CD8-positive, alpha-beta memory T cell (primary cell): ENCODE measurements around the gene DNAI2. TPM values are rescaled to one million over a fixed set of nuclear protein-coding genes. Genes with fewer than 3 reads are reported as not detected.

Experiments
- CTCF ChIA-PET: fragments of 350-600 bp; sonication (Branson Sonifier 250); formaldehyde crosslinking; loops from one replicate; lab custom pipeline; 2021; ENCODE audit warnings: antibody characterized with exemption; lab: Charles Lee
- POLR2A ChIA-PET: fragments of 350-600 bp; sonication (Branson Sonifier 250); formaldehyde crosslinking; loops from one replicate; lab custom pipeline; 2021; ENCODE audit warnings: antibody characterized with exemption; lab: Charles Lee
- DNase-seq, 5 donors: peaks; one replicate each; pipeline versions ENCODE4 v3.0.0 to v3.0.0-alpha.2; 2020 to 2022; ENCODE audit warnings: mixed read lengths in 1 of 5
- H3K27ac ChIP-seq: one replicate; pipeline ENCODE4 v1.7.0; 2013; ENCODE audit warnings: low read depth, mild to moderate bottlenecking, low read length, moderate library complexity
- H3K27me3 ChIP-seq: 2 replicates; pipeline ENCODE4 v1.7.0; 2013; ENCODE audit warnings: low read length, mild to moderate bottlenecking; ENCODE audit not compliant: insufficient read depth, poor library complexity, severe bottlenecking
- H3K36me3 ChIP-seq: 2 replicates; pipeline ENCODE4 v1.7.0; 2013; ENCODE audit warnings: mild to moderate bottlenecking, low read length, moderate library complexity; ENCODE audit not compliant: insufficient read depth
- H3K4me1 ChIP-seq: 2 replicates; pipeline ENCODE4 v1.7.0; 2013; ENCODE audit warnings: mild to moderate bottlenecking, low read length, moderate library complexity; ENCODE audit not compliant: insufficient read depth
- H3K4me3 ChIP-seq: 2 replicates; pipeline ENCODE4 v1.7.0; 2013; ENCODE audit warnings: mild to moderate bottlenecking, low read length
- H3K9me3 ChIP-seq: 2 replicates; pipeline ENCODE4 v1.7.0; 2013; ENCODE audit warnings: mild to moderate bottlenecking, low read length
- H3K27ac Mint-ChIP-seq, 8 donors: one replicate each; pipeline ENCODE4 v1.8.0; 2020 to 2021; ENCODE audit warnings: mixed read lengths in 8 of 8, mild to moderate bottlenecking in 6 of 8, inconsistent platforms in 3 of 8, moderate library complexity in 3 of 8
- H3K27me3 Mint-ChIP-seq, 2 donors: one replicate each; pipeline ENCODE4 v1.8.0; 2020 to 2021; ENCODE audit warnings: mixed read lengths in 2 of 2, mild to moderate bottlenecking in 1 of 2, moderate library complexity in 1 of 2
- H3K36me3 Mint-ChIP-seq, 3 donors: one replicate each; pipeline ENCODE4 v1.8.0; 2020 to 2021; ENCODE audit warnings: mixed read lengths in 3 of 3, inconsistent platforms in 1 of 3, mild to moderate bottlenecking in 1 of 3
- H3K4me1 Mint-ChIP-seq, 3 donors: one replicate each; pipeline ENCODE4 v1.8.0; 2020 to 2021; ENCODE audit warnings: mixed read lengths in 3 of 3, inconsistent platforms in 1 of 3, mild to moderate bottlenecking in 1 of 3
- H3K4me3 Mint-ChIP-seq, 7 donors: one replicate each; pipeline ENCODE4 v1.8.0; 2020 to 2021; ENCODE audit warnings: mixed read lengths in 7 of 7, mild to moderate bottlenecking in 6 of 7, moderate library complexity in 4 of 7, inconsistent platforms in 2 of 7
- H3K9me3 Mint-ChIP-seq, 5 donors: one replicate each; pipeline ENCODE4 v1.8.0; 2020 to 2022; ENCODE audit warnings: mixed read lengths in 5 of 5, mild to moderate bottlenecking in 3 of 5, moderate library complexity in 2 of 5, inconsistent platforms in 1 of 5
- polyA plus RNA-seq: library from polyadenylated mRNA; unstranded; fragments of 300-500 nt; fragmentation: Illumina TruSeq; gene quantifications from one replicate; pipeline ENCODE4 v1.2.3, GENCODE V29; 2021
- total RNA-seq, 2 experiments: library from RNA; stranded (reverse); gene quantifications; one replicate each; pipeline ENCODE4 v1.2.3, GENCODE V29; 2021

The DNAI2 gene
- total and polyA plus RNA-seq, 3 experiments from 2014 or later, result 0.35 to 0.60 (median 0.37) TPM

GRCh38 chr17:74297941-74298340 is 23.9 kb downstream of the DNAI2 start:
- peak overlapping the region in 2 of 8 donors; percentile 29 to 93 for H3K27ac Mint-ChIP-seq
- H3K4me3 Mint-ChIP-seq, result no peak overlapping the region
- H3K9me3 ChIP-seq, result no peaks in the 10 kb centered on the region
- DNase-seq, result no peak
- no peaks in the 10 kb centered on the region for H3K36me3 ChIP-seq
- peaks cover 19 to 22% (median 22%) of the 10 kb centered on the region in 3 donors for H3K4me1 Mint-ChIP-seq
- H3K4me3 ChIP-seq, result no peak overlapping the region
- POLR2A ChIA-PET, result interaction anchor here (0.6 to 2.2 kb wide), 2 partner anchors 11 to 95 kb away, joined by 5 to 6 read pairs; no protein-coding TSS in a partner anchor
- CTCF ChIA-PET, result interaction anchor here (1.7 to 8.0 kb wide), 5 partner anchors 14 to 94 kb away, joined by 4 to 42 read pairs (median 9); partner anchors contain the start of genes BTBD17 and RPL38
- H3K27me3 ChIP-seq, result no peaks in the 10 kb centered on the region
- H3K27me3 Mint-ChIP-seq, result no peaks in the 10 kb centered on the region
- no peaks in the 10 kb centered on the region for H3K36me3 Mint-ChIP-seq
- H3K9me3 Mint-ChIP-seq, result no peaks in the 10 kb centered on the region
- no peak overlapping the region for H3K27ac ChIP-seq
- H3K4me1 ChIP-seq, result peaks cover 5% of the 10 kb centered on the region

GRCh38 chr17:74298778-74299177 is 24.7 kb downstream of the DNAI2 start:
- Histone ChIP-seq H3K9me3 (no peaks in the 10 kb centered on the region), H3K4me3 (no peak overlapping the region), H3K4me1 (peaks cover 5% of the 10 kb centered on the region), H3K27ac (no peak overlapping the region), H3K27me3 (no peaks in the 10 kb centered on the region), H3K36me3 (no peaks in the 10 kb centered on the region)
- Mint-ChIP-seq H3K36me3 (no peaks in the 10 kb centered on the region), H3K4me1 (peaks cover 19 to 22% (median 22%) of the 10 kb centered on the region in 3 donors), H3K9me3 (no peaks in the 10 kb centered on the region), H3K27ac (no peak overlapping the region), H3K4me3 (no peak overlapping the region), H3K27me3 (no peaks in the 10 kb centered on the region)
- POLR2A ChIA-PET, result no interaction called here
- CTCF ChIA-PET, result interaction anchor here (0.9 to 8.0 kb wide), 13 partner anchors 12 to 95 kb away, joined by 3 to 42 read pairs (median 4); partner anchors contain the start of genes BTBD17, GPR142, RPL38 and TTYH2
- DNase-seq, result no peak

GRCh38 chr17:74299226-74300009 is 25.4 kb downstream of the DNAI2 start:
- no peak overlapping the region for H3K4me3 Mint-ChIP-seq
- H3K9me3 Mint-ChIP-seq, result no peaks in the 10 kb centered on the region
- no peaks in the 10 kb centered on the region for H3K36me3 Mint-ChIP-seq
- ChIA-PET POLR2A (no interaction called here), CTCF (interaction anchor here (0.6 to 8.0 kb wide), 15 partner anchors 13 to 100 kb away, joined by 3 to 42 read pairs (median 4); partner anchors contain the start of genes BTBD17, GPR142, RPL38 and TTYH2)
- Histone ChIP-seq H3K36me3 (no peaks in the 10 kb centered on the region), H3K4me3 (no peak overlapping the region), H3K9me3 (no peaks in the 10 kb centered on the region), H3K27ac (no peak overlapping the region), H3K27me3 (no peaks in the 10 kb centered on the region), H3K4me1 (peaks cover 5% of the 10 kb centered on the region)
- H3K27me3 Mint-ChIP-seq, result no peaks in the 10 kb centered on the region
- H3K4me1 Mint-ChIP-seq, result peaks cover 19 to 22% (median 22%) of the 10 kb centered on the region in 3 donors
- DNase-seq, result no peak
- H3K27ac Mint-ChIP-seq, result no peak overlapping the region

- CTCF ChIA-PET, result interaction anchor here (0.9 to 1.7 kb wide), 6 partner anchors 19 to 92 kb away, joined by 3 to 5 read pairs (median 3); no protein-coding TSS in a partner anchor
- Mint-ChIP-seq H3K27ac (no peak overlapping the region), H3K4me3 (no peak overlapping the region), H3K27me3 (peaks cover 0 to 6% of the 10 kb centered on the region in 2 donors), H3K4me1 (peaks cover 10 to 14% (median 13%) of the 10 kb centered on the region in 3 donors), H3K9me3 (no peaks in the 10 kb centered on the region), H3K36me3 (no peaks in the 10 kb centered on the region)
- Histone ChIP-seq H3K4me1 (no peaks in the 10 kb centered on the region), H3K9me3 (no peaks in the 10 kb centered on the region), H3K27ac (no peak overlapping the region), H3K36me3 (no peaks in the 10 kb centered on the region), H3K27me3 (no peaks in the 10 kb centered on the region), H3K4me3 (no peak overlapping the region)
- no peak for DNase-seq
- POLR2A ChIA-PET, result interaction anchor here (0.6 to 1.9 kb wide), 2 partner anchors 29 to 94 kb away, joined by 3 to 6 read pairs; no protein-coding TSS in a partner anchor
Measured at GRCh38 chr17:74303305-74303704, 29.3 kb downstream of the DNAI2 start.

GRCh38 chr17:74304184-74304583 is 30.1 kb downstream of the DNAI2 start:
- Histone ChIP-seq H3K9me3 (no peaks in the 10 kb centered on the region), H3K4me3 (no peak overlapping the region), H3K4me1 (no peaks in the 10 kb centered on the region), H3K27me3 (no peaks in the 10 kb centered on the region), H3K27ac (no peak overlapping the region), H3K36me3 (no peaks in the 10 kb centered on the region)
- Mint-ChIP-seq H3K36me3 (no peaks in the 10 kb centered on the region), H3K9me3 (no peaks in the 10 kb centered on the region), H3K4me3 (no peak overlapping the region), H3K27me3 (peaks cover 1 to 6% of the 10 kb centered on the region in 2 donors), H3K4me1 (peaks cover 10 to 14% (median 13%) of the 10 kb centered on the region in 3 donors), H3K27ac (no peak overlapping the region)
- ChIA-PET POLR2A (no interaction called here), CTCF (interaction anchor here (0.9 to 1.1 kb wide), 3 partner anchors 55 to 93 kb away, joined by 3 to 6 read pairs (median 3); partner anchors contain the start of gene GPR142)
- no peak for DNase-seq

- Mint-ChIP-seq H3K27me3 (peaks cover 4 to 6% of the 10 kb centered on the region in 2 donors), H3K9me3 (no peaks in the 10 kb centered on the region), H3K36me3 (no peaks in the 10 kb centered on the region), H3K27ac (peak overlapping the region in 3 of 8 donors; percentile 12 to 68 (median 54)), H3K4me1 (peaks cover 10 to 12% (median 12%) of the 10 kb centered on the region in 3 donors), H3K4me3 (no peak overlapping the region)
- Histone ChIP-seq H3K27me3 (no peaks in the 10 kb centered on the region), H3K9me3 (no peaks in the 10 kb centered on the region), H3K27ac (no peak overlapping the region), H3K36me3 (no peaks in the 10 kb centered on the region), H3K4me1 (no peaks in the 10 kb centered on the region), H3K4me3 (no peak overlapping the region)
- ChIA-PET POLR2A (interaction anchor here (0.6 to 1.1 kb wide), 3 partner anchors 9 to 52 kb away, joined by 3 to 19 read pairs (median 4); no protein-coding TSS in a partner anchor), CTCF (interaction anchor here (0.9 to 1.0 kb wide), 2 partner anchors 10 to 63 kb away, joined by 3 read pairs; no protein-coding TSS in a partner anchor)
- no peak for DNase-seq
Measured at GRCh38 chr17:74305865-74306654, 32.0 kb downstream of the DNAI2 start.

GRCh38 chr17:74307984-74308773 is 34.1 kb downstream of the DNAI2 start:
- no peaks in the 10 kb centered on the region for H3K9me3 ChIP-seq
- CTCF ChIA-PET, result interaction anchor here (1.2 kb wide), 1 partner anchor 24 kb away, joined by 3 read pairs; no protein-coding TSS in a partner anchor
- H3K4me3 Mint-ChIP-seq, result no peak overlapping the region
- H3K27ac ChIP-seq, result no peak overlapping the region
- no peak overlapping the region for H3K4me3 ChIP-seq
- no peak for DNase-seq
- H3K36me3 Mint-ChIP-seq, result no peaks in the 10 kb centered on the region
- no peaks in the 10 kb centered on the region for H3K27me3 ChIP-seq
- no peaks in the 10 kb centered on the region for H3K36me3 ChIP-seq
- POLR2A ChIA-PET, result no interaction called here
- no peak overlapping the region for H3K27ac Mint-ChIP-seq
- H3K4me1 Mint-ChIP-seq, result peaks cover 6 to 8% (median 7%) of the 10 kb centered on the region in 3 donors
- H3K27me3 Mint-ChIP-seq, result peaks cover 6 to 8% of the 10 kb centered on the region in 2 donors
- H3K9me3 Mint-ChIP-seq, result peaks cover 0 to 2% (median 0%) of the 10 kb centered on the region in 5 donors
- H3K4me1 ChIP-seq, result no peaks in the 10 kb centered on the region
